Fibroblast of pulmonary artery (primary cell): ENCODE data around the gene ANKS1B.

Experiments
- DNase-seq: peaks from one replicate; pipeline ENCODE4 v3.0.0-alpha.2; 2010; ENCODE audit warnings: low read depth
- H3K4me3 ChIP-seq: replicated peaks from 2 replicates; pipeline ENCODE4 v1.5.1; 2011; ENCODE audit warnings: low read depth, mild to moderate bottlenecking, control low read depth, low read length, moderate library complexity
- TF ChIP-seq, protein P1 (sequence below): IDR thresholded peaks from 2 replicates; pipeline ENCODE4 v1.5.1; 2011; ENCODE audit warnings: mild to moderate bottlenecking, control low read depth, low read length, inconsistent platforms; ENCODE audit errors: missing control alignments

ANKS1B gene

DNA sequence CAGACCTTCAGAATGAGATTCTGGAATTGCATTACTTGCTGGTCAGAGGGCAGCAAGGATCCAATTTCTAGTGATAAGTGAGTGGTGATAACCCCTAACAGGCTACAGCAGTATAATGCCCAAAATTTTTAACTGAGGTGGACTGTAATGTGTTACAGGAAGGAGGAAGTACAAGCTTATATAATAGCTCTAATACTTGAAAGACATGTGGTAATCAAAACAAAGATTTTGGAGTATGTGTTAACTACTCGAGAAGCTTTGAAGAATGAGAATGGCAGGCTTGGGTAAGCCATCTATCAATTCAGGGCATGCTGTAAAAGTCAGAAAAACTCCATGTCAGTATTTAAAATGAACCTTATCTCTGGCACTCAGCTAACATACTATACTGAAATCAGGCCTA, 70.5 kb downstream of the ANKS1B start:
- no peak for DNase-seq
- TF ChIP-seq, protein P1, sequence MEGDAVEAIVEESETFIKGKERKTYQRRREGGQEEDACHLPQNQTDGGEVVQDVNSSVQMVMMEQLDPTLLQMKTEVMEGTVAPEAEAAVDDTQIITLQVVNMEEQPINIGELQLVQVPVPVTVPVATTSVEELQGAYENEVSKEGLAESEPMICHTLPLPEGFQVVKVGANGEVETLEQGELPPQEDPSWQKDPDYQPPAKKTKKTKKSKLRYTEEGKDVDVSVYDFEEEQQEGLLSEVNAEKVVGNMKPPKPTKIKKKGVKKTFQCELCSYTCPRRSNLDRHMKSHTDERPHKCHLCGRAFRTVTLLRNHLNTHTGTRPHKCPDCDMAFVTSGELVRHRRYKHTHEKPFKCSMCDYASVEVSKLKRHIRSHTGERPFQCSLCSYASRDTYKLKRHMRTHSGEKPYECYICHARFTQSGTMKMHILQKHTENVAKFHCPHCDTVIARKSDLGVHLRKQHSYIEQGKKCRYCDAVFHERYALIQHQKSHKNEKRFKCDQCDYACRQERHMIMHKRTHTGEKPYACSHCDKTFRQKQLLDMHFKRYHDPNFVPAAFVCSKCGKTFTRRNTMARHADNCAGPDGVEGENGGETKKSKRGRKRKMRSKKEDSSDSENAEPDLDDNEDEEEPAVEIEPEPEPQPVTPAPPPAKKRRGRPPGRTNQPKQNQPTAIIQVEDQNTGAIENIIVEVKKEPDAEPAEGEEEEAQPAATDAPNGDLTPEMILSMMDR: no peak
- no peak overlapping the region for H3K4me3 ChIP-seq

DNA sequence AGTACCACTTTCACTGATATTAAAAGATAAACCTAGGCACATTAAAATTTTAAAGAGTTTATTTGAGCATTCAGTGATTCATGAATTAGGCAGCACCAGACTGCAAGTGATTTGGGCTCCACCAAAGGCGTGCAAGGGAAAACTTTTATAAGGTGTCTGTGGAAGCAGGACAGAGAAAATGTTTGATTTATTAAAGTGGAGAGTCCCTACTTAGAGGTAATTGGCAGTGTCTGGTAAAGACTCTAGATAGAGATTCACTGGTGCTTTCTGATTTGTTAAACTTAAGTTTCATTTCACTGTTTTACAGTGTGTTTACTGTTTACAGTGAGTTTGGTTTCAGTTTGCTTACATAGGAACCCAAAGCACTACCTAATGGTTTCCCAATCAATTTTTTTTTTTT, 72.8 kb downstream of the ANKS1B start:
- H3K4me3 ChIP-seq: no peak overlapping the region
- TF ChIP-seq, protein P1: no peak
- no peak for DNase-seq

DNA sequence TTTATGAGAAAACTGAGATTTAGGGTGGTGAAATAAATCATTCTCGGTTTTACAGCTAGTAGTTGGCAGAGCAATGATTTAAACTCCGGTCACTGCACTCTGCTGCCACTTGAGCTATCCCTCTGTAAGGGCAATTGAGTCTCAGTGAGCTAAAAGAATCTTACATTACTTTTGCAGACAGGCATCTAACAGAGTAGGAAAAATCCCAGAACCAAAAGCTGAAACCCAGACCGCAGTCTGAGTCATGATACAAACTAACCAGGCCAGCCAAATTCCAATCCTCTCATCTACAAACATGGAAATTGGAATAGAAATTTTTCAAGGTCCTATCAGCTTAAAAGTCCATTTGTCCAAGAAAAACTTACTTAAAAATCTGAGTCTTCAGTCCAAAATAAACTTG, 73.7 kb downstream of the ANKS1B start:
- peak; percentile 71 for DNase-seq
- TF ChIP-seq, protein P1: no peak
- H3K4me3 ChIP-seq: no peak overlapping the region

DNA sequence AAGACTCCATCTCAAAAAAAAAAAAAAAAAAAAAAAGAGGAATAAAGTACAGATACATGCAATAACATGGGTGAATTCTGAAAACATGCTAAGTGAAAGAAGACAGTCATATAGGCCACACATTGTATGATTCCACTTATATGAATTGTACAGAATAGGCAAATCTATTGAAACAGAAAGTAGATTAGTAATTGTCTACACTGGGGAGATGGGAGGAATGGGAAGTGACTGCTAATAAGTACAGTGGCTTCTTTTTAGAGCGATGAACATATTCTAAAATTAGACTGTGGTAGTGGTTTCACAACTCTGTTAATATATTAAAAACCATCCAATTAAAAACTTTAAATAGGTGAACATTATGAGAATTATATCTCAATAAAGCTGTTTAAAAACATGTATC, 74.4 kb downstream of the ANKS1B start:
- H3K4me3 ChIP-seq: no peak overlapping the region
- TF ChIP-seq, protein P1: no peak
- DNase-seq: no peak

DNA sequence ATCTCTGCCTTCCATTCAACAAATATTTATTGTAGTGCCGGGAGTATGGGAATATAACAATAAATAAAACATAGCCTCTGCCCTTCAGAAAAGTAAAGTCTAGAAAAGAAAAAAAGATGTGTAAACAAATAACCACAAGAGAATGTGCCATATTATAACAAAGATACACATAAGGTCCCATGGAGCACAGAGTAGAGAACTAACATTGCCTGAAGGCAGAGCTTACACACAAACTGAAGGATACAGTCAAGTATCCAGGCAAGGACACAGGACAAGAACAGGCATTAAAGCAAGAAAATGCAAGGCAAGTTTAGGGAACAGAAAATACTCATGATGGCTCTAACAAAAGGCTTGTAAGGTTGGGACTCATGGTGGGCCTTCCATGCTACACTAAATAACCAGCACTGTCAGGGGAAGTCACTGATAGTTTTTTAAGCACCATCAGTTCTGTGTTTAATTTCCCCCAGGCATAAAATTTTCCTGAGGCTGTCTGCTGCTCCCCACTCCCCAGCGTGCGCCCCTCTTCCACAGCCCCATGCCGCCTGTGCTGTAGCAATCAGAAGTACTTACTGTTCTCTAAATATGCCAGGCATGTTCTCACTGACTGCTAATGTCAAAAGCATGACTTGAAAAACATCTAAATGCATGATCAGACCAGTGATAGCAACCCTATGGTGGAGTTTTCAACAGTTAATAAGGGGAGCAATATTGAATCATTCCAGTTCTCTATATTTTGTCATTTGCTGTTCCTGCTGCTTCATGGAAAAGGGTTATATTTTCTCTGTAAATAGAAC, 77.8 kb downstream of the ANKS1B start:
- DNase-seq: no peak
- no peak overlapping the region for H3K4me3 ChIP-seq
- TF ChIP-seq, protein P1: no peak

DNA sequence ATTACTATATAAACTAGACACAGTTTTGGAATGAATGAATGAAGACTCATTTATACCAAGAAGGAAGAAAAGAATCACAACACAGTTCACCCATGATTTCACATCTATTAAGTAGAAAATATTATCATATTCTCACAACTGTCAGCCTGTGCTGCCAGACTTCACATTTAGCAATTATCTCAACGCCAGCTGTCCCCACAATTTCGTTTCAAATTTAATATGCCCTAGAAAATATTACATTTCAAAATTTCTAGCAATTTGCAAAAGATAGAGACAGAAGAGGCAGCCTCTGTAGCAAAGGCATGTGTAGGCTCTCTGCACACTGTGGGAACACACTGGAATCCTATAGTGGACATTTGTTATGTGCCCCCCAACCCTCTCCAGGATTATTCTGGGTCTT, 83.6 kb downstream of the ANKS1B start:
- no peak overlapping the region for H3K4me3 ChIP-seq
- TF ChIP-seq, protein P1: no peak
- DNase-seq: no peak

DNA sequence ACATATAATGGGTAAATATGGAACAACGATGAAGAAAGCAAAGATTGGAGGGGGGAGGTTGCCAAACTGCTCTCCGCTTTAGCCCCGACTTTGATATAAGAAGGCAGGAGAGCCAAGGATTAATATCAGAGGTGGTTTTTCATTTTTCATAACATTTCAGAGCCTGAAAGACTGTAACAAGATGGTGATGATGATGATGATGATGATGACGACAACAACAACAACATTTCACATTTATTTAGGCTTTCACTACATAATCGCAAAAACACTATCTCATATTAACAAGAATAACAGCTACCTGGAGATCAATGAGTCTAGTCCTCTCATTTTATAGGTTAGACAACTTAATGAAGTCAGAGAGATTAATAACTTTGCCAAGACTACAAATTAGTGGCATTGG, 86.1 kb downstream of the ANKS1B start:
- TF ChIP-seq, protein P1: no peak

More for the DNA sequence above, 86.1 kb downstream of the ANKS1B start:
- H3K4me3 ChIP-seq: no peak overlapping the region
- no peak for DNase-seq
